ENCODE results near the gene GPR137B.
A peak's percentile ranks its signal among the peaks of the same experiment; 100 is the strongest.
"Not testable (repeated sequence)": the region's sequence is repeated elsewhere in the genome, so short reads cannot be mapped to it uniquely, and the experiment has no call there.

The GPR137B gene, protein sequence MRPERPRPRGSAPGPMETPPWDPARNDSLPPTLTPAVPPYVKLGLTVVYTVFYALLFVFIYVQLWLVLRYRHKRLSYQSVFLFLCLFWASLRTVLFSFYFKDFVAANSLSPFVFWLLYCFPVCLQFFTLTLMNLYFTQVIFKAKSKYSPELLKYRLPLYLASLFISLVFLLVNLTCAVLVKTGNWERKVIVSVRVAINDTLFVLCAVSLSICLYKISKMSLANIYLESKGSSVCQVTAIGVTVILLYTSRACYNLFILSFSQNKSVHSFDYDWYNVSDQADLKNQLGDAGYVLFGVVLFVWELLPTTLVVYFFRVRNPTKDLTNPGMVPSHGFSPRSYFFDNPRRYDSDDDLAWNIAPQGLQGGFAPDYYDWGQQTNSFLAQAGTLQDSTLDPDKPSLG

DNA sequence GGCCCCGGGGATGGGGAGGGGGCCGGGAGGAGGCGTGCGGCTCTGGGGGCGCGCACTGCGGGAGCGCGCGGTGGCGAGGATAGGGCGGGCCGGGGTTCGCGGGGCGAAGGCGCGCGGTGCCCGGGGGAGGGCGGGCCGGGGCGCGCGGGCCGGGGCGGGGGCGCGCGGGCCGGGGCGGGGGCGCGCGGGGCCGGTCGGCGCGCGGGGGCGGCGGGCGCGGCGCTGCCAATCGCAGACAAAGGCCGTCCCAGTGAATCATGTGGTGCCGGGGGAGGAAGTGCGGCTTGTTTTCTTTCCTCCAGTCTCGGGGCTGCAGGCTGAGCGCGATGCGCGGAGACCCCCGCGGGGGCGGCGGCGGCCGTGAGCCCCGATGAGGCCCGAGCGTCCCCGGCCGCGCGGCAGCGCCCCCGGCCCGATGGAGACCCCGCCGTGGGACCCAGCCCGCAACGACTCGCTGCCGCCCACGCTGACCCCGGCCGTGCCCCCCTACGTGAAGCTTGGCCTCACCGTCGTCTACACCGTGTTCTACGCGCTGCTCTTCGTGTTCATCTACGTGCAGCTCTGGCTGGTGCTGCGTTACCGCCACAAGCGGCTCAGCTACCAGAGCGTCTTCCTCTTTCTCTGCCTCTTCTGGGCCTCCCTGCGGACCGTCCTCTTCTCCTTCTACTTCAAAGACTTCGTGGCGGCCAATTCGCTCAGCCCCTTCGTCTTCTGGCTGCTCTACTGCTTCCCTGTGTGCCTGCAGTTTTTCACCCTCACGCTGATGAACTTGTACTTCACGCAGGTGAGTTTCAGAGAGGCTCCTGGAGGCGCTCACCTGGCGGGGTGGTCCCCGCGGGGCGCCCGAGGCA lies at the start of gene GPR137B:
Gene GPR137B, plus strand, starts transcription at position 287 of the 851 bp plus-strand sequence. Its CDS starts 84 bp downstream, at position 371.
- Histone ChIP-seq H3K9ac (ENCODE audit: low read length) (peak within 1 kb of the TSS; percentile 69), H3K4me3 (ENCODE audit: low read length) (peak within 1 kb of the TSS; percentile 52), H3K9me3 (ENCODE audit: control insufficient read depth, low read length) (no peaks in the 10 kb centered on the region), H3K36me3 (ENCODE audit: control insufficient read depth, insufficient read depth, low read length) (no peaks in the 10 kb centered on the region), H3K27me3 (ENCODE audit: control insufficient read depth, insufficient read depth, low read length) (no peaks in the 10 kb centered on the region), H3K4me1 (ENCODE audit: control insufficient read depth, insufficient read depth, low read length) (peaks cover 13% of the 10 kb centered on the region)

GRCh38 chr1:236092899-236093298 lies 49.4 kb upstream of the GPR137B start:
- Histone ChIP-seq H3K4me1 (ENCODE audit: control insufficient read depth, insufficient read depth, low read length) (no peaks in the 10 kb centered on the region), H3K4me3 (ENCODE audit: low read length) (no peak overlapping the region), H3K36me3 (ENCODE audit: control insufficient read depth, insufficient read depth, low read length) (no peaks in the 10 kb centered on the region), H3K9ac (ENCODE audit: low read length) (no peak overlapping the region), H3K9me3 (ENCODE audit: control insufficient read depth, low read length) (peaks cover 10% of the 10 kb centered on the region), H3K27me3 (ENCODE audit: control insufficient read depth, insufficient read depth, low read length) (no peaks in the 10 kb centered on the region)

DNA sequence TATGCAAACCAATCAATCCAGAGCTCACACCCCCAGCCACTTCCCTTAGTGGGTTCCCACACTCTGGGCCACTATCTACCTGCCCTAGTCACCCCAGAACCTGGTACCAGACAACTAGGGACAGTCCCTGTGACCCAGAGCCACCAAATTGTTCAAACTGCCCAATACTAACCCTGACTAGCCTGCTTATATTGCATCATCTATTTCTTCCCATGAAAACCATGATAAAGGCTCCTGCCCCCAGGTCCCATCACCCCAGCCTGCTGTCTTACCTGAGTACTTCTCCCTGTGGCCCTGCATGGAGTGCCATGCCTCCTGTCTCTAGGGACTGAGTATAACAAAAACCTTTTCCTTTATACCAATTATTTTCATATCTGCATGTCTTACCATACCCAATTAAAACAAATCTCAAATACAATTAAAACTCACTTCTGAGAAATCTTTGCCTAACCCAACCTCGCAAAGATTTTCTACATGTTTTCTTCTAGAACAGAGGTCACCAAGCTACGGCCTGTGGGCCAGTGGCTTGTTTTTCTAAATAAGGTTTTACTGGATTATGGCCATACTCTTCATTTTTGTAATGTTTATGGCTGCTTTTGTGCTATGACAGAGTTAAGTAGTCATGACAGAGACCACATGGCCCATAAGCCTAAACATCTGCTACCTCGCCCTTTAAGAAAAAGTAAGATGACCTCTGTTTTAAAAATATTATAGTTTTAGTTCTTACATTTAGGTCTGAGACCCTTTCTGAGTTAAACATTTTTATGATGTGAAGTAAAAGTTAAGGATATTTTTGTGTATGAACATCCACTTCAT lies 46.4 kb upstream of the GPR137B start:
- H3K4me1 ChIP-seq (ENCODE audit: control insufficient read depth, insufficient read depth, low read length): no peaks in the 10 kb centered on the region
- H3K9ac ChIP-seq (ENCODE audit: low read length): no peak overlapping the region
- no peaks in the 10 kb centered on the region for H3K36me3 ChIP-seq (ENCODE audit: control insufficient read depth, insufficient read depth, low read length)
- H3K4me3 ChIP-seq (ENCODE audit: low read length): no peak overlapping the region
- peaks cover 10% of the 10 kb centered on the region for H3K9me3 ChIP-seq (ENCODE audit: control insufficient read depth, low read length)
- no peaks in the 10 kb centered on the region for H3K27me3 ChIP-seq (ENCODE audit: control insufficient read depth, insufficient read depth, low read length)

DNA sequence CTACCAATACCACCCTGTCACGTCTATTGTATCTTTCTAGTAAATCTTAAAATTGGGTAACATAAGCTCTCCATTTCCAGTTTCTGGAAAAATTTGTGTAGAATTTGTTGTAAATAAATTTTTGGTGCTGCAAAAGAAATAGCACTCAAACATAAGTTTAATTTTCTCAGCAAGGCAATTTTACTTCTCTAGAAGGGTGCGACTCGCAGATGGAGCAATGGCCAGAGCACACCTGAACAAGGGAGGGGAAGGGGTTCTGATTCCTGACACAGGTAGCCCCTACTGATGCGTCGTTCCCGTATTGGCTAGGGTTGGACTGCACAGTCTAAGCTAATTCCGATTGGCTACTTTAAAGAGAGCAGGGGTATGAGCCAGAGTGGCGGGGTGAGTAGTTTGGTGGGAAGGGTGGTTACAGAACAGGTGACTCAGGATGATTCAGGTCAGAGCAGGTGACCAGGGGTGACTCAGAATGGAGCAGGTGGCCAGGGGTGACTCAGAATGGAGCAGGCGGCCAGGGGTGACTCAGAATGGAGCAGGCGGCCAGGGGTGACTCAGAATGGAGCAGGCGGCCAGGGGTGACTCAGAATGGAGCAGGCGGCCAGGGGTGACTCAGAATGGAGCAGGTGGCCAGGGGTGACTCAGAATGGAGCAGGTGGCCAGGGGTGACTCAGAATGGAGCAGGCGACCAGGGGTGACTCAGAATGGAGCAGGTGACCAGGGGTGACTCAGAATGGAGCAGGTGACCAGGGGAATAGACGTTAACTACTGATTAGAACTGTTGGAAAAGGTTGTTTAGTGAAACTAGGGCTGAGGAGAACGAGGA lies 45.5 kb upstream of the GPR137B start:
- H3K9me3 ChIP-seq (ENCODE audit: control insufficient read depth, low read length): peaks cover 10% of the 10 kb centered on the region
- peak overlapping the region; percentile 5 for H3K4me3 ChIP-seq (ENCODE audit: low read length)
- peak overlapping the region; percentile 2 for H3K9ac ChIP-seq (ENCODE audit: low read length)
- H3K4me1 ChIP-seq (ENCODE audit: control insufficient read depth, insufficient read depth, low read length); H3K27me3 ChIP-seq (ENCODE audit: control insufficient read depth, insufficient read depth, low read length); H3K36me3 ChIP-seq (ENCODE audit: control insufficient read depth, insufficient read depth, low read length): not testable (repeated sequence)

- Histone ChIP-seq H3K27me3 (ENCODE audit: control insufficient read depth, insufficient read depth, low read length) (no peaks in the 10 kb centered on the region), H3K9ac (ENCODE audit: low read length) (no peak overlapping the region), H3K9me3 (ENCODE audit: control insufficient read depth, low read length) (peaks cover 10% of the 10 kb centered on the region), H3K4me3 (ENCODE audit: low read length) (no peak overlapping the region), H3K4me1 (ENCODE audit: control insufficient read depth, insufficient read depth, low read length) (no peaks in the 10 kb centered on the region), H3K36me3 (ENCODE audit: control insufficient read depth, insufficient read depth, low read length) (no peaks in the 10 kb centered on the region)
Observed at GRCh38 chr1:236098267-236098666, 44.1 kb upstream of the GPR137B start.

DNA sequence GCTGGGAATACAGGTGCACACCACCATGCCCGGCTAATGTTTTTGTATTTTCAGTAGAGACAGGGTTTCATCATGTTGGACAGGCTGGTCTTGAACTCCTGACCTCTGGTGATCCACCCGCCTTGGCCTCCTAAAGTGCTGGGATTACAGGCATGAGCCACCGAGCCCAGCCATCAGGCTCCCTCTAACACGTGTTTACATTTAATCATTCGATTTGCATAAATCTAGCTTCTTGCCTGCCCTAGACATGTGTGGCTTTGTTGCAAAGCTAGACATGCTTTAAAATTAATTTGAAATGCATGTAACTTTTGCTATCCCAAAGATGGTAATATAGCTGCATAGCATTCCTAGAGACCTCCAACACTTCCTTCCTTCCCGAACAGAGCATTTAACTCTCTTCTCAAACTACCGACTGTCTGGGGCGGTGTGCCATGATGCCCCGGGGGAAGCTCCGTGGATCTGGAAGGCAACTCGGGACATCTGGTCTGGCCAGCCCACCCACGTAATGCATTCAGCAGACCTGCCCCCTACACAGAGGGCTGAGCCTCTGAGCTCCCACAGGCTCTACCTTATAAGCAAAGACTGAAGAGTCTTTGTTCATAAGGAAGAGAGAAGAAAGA lies 42.9 kb upstream of the GPR137B start:
- Histone ChIP-seq H3K36me3 (ENCODE audit: control insufficient read depth, insufficient read depth, low read length) (no peaks in the 10 kb centered on the region), H3K9me3 (ENCODE audit: control insufficient read depth, low read length) (peaks cover 10% of the 10 kb centered on the region), H3K4me3 (ENCODE audit: low read length) (no peak overlapping the region), H3K4me1 (ENCODE audit: control insufficient read depth, insufficient read depth, low read length) (peaks cover 3% of the 10 kb centered on the region), H3K9ac (ENCODE audit: low read length) (no peak overlapping the region), H3K27me3 (ENCODE audit: control insufficient read depth, insufficient read depth, low read length) (no peaks in the 10 kb centered on the region)

DNA sequence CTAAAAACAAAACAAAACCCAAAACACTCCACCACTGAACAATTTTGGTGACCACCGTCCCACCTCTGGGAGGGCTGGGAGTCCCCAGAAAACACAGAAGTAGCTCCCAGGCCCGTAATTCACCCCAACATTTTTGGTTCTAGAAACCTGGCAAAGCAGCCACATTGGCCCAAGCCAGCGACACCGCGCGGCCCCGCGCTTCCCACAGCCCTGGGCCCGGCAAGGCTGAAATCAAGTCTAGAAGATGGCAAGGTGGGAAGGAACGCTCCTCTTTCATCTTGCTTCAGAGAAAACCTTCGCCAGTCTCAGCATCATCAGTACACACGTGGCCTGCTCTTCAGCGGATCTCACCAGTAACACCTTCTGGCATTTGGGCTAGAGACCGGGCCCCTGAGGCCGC lies 41.5 kb upstream of the GPR137B start:
- H3K9ac ChIP-seq (ENCODE audit: low read length): no peak overlapping the region
- peaks cover 10% of the 10 kb centered on the region for H3K9me3 ChIP-seq (ENCODE audit: control insufficient read depth, low read length)
- no peak overlapping the region for H3K4me3 ChIP-seq (ENCODE audit: low read length)
- H3K36me3 ChIP-seq (ENCODE audit: control insufficient read depth, insufficient read depth, low read length): no peaks in the 10 kb centered on the region
- no peaks in the 10 kb centered on the region for H3K27me3 ChIP-seq (ENCODE audit: control insufficient read depth, insufficient read depth, low read length)
- H3K4me1 ChIP-seq (ENCODE audit: control insufficient read depth, insufficient read depth, low read length): peaks cover 3% of the 10 kb centered on the region

GRCh38 chr1:236101233-236102200 lies 40.8 kb upstream of the GPR137B start:
- Histone ChIP-seq H3K36me3 (ENCODE audit: control insufficient read depth, insufficient read depth, low read length) (no peaks in the 10 kb centered on the region), H3K4me1 (ENCODE audit: control insufficient read depth, insufficient read depth, low read length) (peaks cover 3% of the 10 kb centered on the region), H3K9ac (ENCODE audit: low read length) (no peak overlapping the region), H3K4me3 (ENCODE audit: low read length) (no peak overlapping the region), H3K9me3 (ENCODE audit: control insufficient read depth, low read length) (peaks cover 9% of the 10 kb centered on the region), H3K27me3 (ENCODE audit: control insufficient read depth, insufficient read depth, low read length) (no peaks in the 10 kb centered on the region)

DNA sequence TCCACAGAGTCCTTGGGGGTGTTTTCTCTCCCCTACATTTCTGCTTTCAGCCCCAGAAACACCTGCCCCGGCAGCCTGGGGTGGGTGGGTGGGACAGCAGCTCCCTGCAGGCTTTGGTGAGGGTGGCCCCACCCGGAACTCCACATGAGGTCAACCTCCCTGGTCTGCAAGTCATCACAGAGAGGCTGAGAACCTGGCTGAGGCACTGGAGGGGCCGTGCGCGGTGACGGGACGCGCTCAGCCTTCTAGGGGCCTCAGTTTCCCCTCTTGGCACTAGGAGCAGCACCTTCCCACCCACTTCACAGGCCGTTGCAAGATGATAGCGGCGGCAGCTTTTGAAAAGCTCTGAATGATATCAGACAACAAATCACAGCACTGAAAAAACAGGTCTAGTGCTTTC lies 39.7 kb upstream of the GPR137B start:
- Histone ChIP-seq H3K9me3 (ENCODE audit: control insufficient read depth, low read length) (no peaks in the 10 kb centered on the region), H3K9ac (ENCODE audit: low read length) (no peak overlapping the region), H3K4me3 (ENCODE audit: low read length) (no peak overlapping the region), H3K27me3 (ENCODE audit: control insufficient read depth, insufficient read depth, low read length) (no peaks in the 10 kb centered on the region), H3K4me1 (ENCODE audit: control insufficient read depth, insufficient read depth, low read length) (peaks cover 3% of the 10 kb centered on the region), H3K36me3 (ENCODE audit: control insufficient read depth, insufficient read depth, low read length) (no peaks in the 10 kb centered on the region)

GRCh38 chr1:236103059-236103458 lies 39.3 kb upstream of the GPR137B start:
- no peaks in the 10 kb centered on the region for H3K36me3 ChIP-seq (ENCODE audit: control insufficient read depth, insufficient read depth, low read length)
- no peaks in the 10 kb centered on the region for H3K9me3 ChIP-seq (ENCODE audit: control insufficient read depth, low read length)
- peaks cover 3% of the 10 kb centered on the region for H3K4me1 ChIP-seq (ENCODE audit: control insufficient read depth, insufficient read depth, low read length)

More at GRCh38 chr1:236103059-236103458, 39.3 kb upstream of the GPR137B start:
- no peaks in the 10 kb centered on the region for H3K27me3 ChIP-seq (ENCODE audit: control insufficient read depth, insufficient read depth, low read length)
- H3K4me3 ChIP-seq (ENCODE audit: low read length): no peak overlapping the region
- H3K9ac ChIP-seq (ENCODE audit: low read length): no peak overlapping the region

Data from mucosa of stomach (tissue), 1 donor.